Uterus (tissue), 2 donors: ENCODE results near the gene IPO4.

Experiments used
- CTCF ChIP-seq, 4 experiments: fragments of 200-600 bp in 2 of 4; fragments of 450-650 bp in 2 of 4; sonication (generic) in 2 of 4; IDR thresholded peaks; one replicate each; pipeline ENCODE4 v1.5.1; 2016 to 2019; ENCODE audit warnings: antibody characterized with exemption in 4 of 4, mild to moderate bottlenecking in 2 of 4, moderate library complexity in 1 of 4
- POLR2A ChIP-seq, 2 donors: fragments of 450-650 bp; IDR thresholded peaks; one replicate each; pipeline ENCODE4 v1.6.1; 2016; ENCODE audit warnings: antibody characterized with exemption in 2 of 2, mild to moderate bottlenecking in 1 of 2, moderate library complexity in 1 of 2

GRCh38 chr14:24219080-24219479 is 30.5 kb upstream of the IPO4 start:
- TF ChIP-seq POLR2A (IDR thresholded peaks at IDR 0.05) (no peak), CTCF (IDR thresholded peaks at IDR 0.05) (no peak)
